HepG2 (cell line): ENCODE measurements around the gene CRK. TPM values are rescaled to one million over a fixed set of nuclear protein-coding genes. Genes with fewer than 3 reads are reported as not detected.
A peak's percentile ranks its signal among the peaks of the same experiment; 100 is the strongest.

Source experiments
- AGO1 ChIP-seq: fragments of 200-400 bp; formaldehyde crosslinking; IDR thresholded peaks from 2 replicates; pipeline ENCODE4 v1.6.1; 2017; ENCODE audit warnings: mild to moderate bottlenecking, low read depth, low read length, moderate library complexity; ENCODE audit not compliant: poor library complexity, severe bottlenecking
- ASH2L ChIP-seq: fragments of 300-600, 200-600 bp; sonication (generic); IDR thresholded peaks from 2 replicates; pipeline ENCODE4 v1.7.0; 2017; ENCODE audit warnings: low read depth, mild to moderate bottlenecking, moderate library complexity, mixed read lengths, low read length; ENCODE audit not compliant: insufficient read length
- HMG20B ChIP-seq: conservative IDR thresholded peaks from 2 replicates; pipeline ENCODE4 v1.6.1; 2016; ENCODE audit warnings: missing genetic modification reagents, missing compliant biosample characterization
- KLF15 ChIP-seq: sonication (generic); formaldehyde crosslinking; IDR thresholded peaks from 2 replicates; pipeline ENCODE4 v1.8.1; 2023; ENCODE audit warnings: borderline replicate concordance, mild to moderate bottlenecking, inconsistent platforms, missing genetic modification reagents, mixed read lengths
- NFATC3 ChIP-seq: sonication (generic); formaldehyde crosslinking; IDR thresholded peaks from 2 replicates; pipeline ENCODE4 v1.5.1; 2020; ENCODE audit warnings: mild to moderate bottlenecking, missing genetic modification reagents
- TP53 ChIP-seq: sonication (generic); formaldehyde crosslinking; conservative IDR thresholded peaks from 2 replicates; pipeline ENCODE4 v1.4.0; 2020; ENCODE audit warnings: missing genetic modification reagents
- ZNF34 ChIP-seq: sonication (generic); formaldehyde crosslinking; IDR thresholded peaks from 2 replicates; pipeline ENCODE4 v1.4.0; 2020; ENCODE audit warnings: mild to moderate bottlenecking, missing genetic modification reagents, borderline replicate concordance
- ZNF619 ChIP-seq: sonication (generic); formaldehyde crosslinking; IDR thresholded peaks from 2 replicates; pipeline ENCODE4 v1.4.0; 2020; ENCODE audit warnings: mild to moderate bottlenecking, missing genetic modification reagents
- ZSCAN22 ChIP-seq: sonication (generic); formaldehyde crosslinking; IDR thresholded peaks from 2 replicates; pipeline ENCODE4 v1.4.0; 2020; ENCODE audit warnings: mild to moderate bottlenecking, missing genetic modification reagents
- polyA plus RNA-seq, 8 experiments: library from polyadenylated mRNA; depleted of rRNA in 3 of 8; stranded (reverse) in 7 of 8; unstranded in 1 of 8; fragments of >200 nt; fragmentation: Illumina TruSeq in 4 of 8; extraction: Trizol in 4 of 8; gene quantifications; 2 replicates each; pipeline versions ENCODE4 v1.2.1 to v1.2.3, GENCODE V29; 2011 to 2016; ENCODE audit warnings: low read depth in 4 of 8, missing spikeins in 1 of 8, mixed read lengths in 1 of 8; ENCODE audit not compliant: insufficient read depth in 1 of 8
- total RNA-seq, 5 experiments: library from RNA; depleted of rRNA; stranded (reverse); fragments of >200 nt; fragmentation: Illumina TruSeq; extraction: Trizol; gene quantifications; 2 replicates each; pipeline ENCODE4 v1.2.3, GENCODE V29; 2016; ENCODE audit warnings: low read depth in 1 of 5
- TF ChIP-seq, protein P1 (sequence below): sonication (generic); formaldehyde crosslinking; IDR thresholded peaks from 2 replicates; pipeline ENCODE4 v1.8.0; 2022; ENCODE audit warnings: mild to moderate bottlenecking, missing genetic modification reagents, moderate library complexity
- TF ChIP-seq, protein P2 (sequence below): sonication (generic); formaldehyde crosslinking; IDR thresholded peaks from 2 replicates; pipeline ENCODE4 v1.4.0; 2020; ENCODE audit warnings: mild to moderate bottlenecking, missing genetic modification reagents
- TF ChIP-seq, protein P3 (sequence below): sonication (generic); formaldehyde crosslinking; IDR thresholded peaks from 2 replicates; pipeline ENCODE4 v1.4.0; 2020; ENCODE audit warnings: missing genetic modification reagents
- TF ChIP-seq, protein P4 (sequence below): sonication (generic); formaldehyde crosslinking; IDR thresholded peaks from 2 replicates; pipeline ENCODE4 v1.5.0; 2020; ENCODE audit warnings: mild to moderate bottlenecking, missing genetic modification reagents
- TF ChIP-seq, protein P5 (sequence below): fragments of 450-650 bp; IDR thresholded peaks from 2 replicates; pipeline ENCODE4 v1.6.1; 2017
- TF ChIP-seq, protein P6 (sequence below): sonication (generic); formaldehyde crosslinking; IDR thresholded peaks from 2 replicates; pipeline ENCODE4 v1.4.0; 2020; ENCODE audit warnings: missing genetic modification reagents, borderline replicate concordance
- TF ChIP-seq, protein P7 (sequence below): sonication (generic); formaldehyde crosslinking; IDR thresholded peaks from 2 replicates; pipeline ENCODE4; 2020; ENCODE audit warnings: missing genetic modification reagents, mild to moderate bottlenecking, borderline replicate concordance

CRK gene
- total and polyA plus RNA-seq, 2 of the 13 experiments (the other 11 are each of a cell fraction or from before 2014, with no cell fraction given) = 47.4 to 54.2 TPM

DNA sequence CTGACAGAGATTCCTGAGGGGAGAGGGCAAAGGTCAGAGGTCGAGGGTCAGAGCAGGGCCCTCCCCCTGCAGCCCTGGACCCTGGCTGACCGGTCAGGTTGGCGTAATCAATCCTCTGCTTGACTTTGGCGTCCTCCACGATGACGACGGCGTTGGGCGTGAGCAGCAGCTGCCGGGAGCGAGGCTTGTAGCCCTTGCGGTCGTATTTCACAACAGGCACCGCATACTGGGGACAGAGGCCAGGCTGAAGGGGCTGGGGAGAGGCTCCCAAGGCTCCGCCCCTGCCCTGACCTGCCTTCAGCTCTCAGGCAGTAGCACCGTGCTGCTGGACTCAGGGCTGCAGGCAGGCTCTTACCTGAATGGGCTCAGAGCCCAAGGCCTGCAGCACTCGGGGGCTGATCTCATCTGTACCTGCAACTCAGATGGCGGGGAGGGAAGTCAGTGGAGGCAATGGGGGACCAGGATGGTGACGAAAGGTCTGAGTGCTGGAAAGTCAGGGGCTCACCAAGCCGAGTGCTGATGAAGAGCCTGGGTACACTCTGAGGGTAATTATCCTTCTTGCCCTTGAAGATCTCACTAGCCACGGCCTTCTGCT, 12.0 kb upstream of the CRK start (continued):
- TF ChIP-seq, protein P1, sequence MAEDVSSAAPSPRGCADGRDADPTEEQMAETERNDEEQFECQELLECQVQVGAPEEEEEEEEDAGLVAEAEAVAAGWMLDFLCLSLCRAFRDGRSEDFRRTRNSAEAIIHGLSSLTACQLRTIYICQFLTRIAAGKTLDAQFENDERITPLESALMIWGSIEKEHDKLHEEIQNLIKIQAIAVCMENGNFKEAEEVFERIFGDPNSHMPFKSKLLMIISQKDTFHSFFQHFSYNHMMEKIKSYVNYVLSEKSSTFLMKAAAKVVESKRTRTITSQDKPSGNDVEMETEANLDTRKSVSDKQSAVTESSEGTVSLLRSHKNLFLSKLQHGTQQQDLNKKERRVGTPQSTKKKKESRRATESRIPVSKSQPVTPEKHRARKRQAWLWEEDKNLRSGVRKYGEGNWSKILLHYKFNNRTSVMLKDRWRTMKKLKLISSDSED (CRISPR knock-in tag) = no peak
- TF ChIP-seq ZSCAN22 (CRISPR knock-in tag) (no peak), AGO1 (no peak), KLF15 (CRISPR knock-in tag) (no peak), ZNF34 (CRISPR knock-in tag) (no peak), TP53 (no peak), NFATC3 (CRISPR knock-in tag) (no peak), ASH2L (peak; percentile 37), ZNF619 (CRISPR knock-in tag) (no peak), HMG20B (CRISPR knock-in tag) (peak; percentile 35; the same call in 1 of the 2 replicates)
- TF ChIP-seq, protein P2, sequence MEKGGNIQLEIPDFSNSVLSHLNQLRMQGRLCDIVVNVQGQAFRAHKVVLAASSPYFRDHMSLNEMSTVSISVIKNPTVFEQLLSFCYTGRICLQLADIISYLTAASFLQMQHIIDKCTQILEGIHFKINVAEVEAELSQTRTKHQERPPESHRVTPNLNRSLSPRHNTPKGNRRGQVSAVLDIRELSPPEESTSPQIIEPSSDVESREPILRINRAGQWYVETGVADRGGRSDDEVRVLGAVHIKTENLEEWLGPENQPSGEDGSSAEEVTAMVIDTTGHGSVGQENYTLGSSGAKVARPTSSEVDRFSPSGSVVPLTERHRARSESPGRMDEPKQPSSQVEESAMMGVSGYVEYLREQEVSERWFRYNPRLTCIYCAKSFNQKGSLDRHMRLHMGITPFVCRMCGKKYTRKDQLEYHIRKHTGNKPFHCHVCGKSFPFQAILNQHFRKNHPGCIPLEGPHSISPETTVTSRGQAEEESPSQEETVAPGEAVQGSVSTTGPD (CRISPR knock-in tag) = no peak
- TF ChIP-seq, protein P3, sequence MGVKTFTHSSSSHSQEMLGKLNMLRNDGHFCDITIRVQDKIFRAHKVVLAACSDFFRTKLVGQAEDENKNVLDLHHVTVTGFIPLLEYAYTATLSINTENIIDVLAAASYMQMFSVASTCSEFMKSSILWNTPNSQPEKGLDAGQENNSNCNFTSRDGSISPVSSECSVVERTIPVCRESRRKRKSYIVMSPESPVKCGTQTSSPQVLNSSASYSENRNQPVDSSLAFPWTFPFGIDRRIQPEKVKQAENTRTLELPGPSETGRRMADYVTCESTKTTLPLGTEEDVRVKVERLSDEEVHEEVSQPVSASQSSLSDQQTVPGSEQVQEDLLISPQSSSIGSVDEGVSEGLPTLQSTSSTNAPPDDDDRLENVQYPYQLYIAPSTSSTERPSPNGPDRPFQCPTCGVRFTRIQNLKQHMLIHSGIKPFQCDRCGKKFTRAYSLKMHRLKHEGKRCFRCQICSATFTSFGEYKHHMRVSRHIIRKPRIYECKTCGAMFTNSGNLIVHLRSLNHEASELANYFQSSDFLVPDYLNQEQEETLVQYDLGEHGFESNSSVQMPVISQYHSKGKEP (CRISPR knock-in tag) = no peak
- TF ChIP-seq, protein P4, sequence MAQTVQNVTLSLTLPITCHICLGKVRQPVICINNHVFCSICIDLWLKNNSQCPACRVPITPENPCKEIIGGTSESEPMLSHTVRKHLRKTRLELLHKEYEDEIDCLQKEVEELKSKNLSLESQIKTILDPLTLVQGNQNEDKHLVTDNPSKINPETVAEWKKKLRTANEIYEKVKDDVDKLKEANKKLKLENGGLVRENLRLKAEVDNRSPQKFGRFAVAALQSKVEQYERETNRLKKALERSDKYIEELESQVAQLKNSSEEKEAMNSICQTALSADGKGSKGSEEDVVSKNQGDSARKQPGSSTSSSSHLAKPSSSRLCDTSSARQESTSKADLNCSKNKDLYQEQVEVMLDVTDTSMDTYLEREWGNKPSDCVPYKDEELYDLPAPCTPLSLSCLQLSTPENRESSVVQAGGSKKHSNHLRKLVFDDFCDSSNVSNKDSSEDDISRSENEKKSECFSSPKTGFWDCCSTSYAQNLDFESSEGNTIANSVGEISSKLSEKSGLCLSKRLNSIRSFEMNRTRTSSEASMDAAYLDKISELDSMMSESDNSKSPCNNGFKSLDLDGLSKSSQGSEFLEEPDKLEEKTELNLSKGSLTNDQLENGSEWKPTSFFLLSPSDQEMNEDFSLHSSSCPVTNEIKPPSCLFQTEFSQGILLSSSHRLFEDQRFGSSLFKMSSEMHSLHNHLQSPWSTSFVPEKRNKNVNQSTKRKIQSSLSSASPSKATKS (CRISPR knock-in tag) = no peak
- TF ChIP-seq, protein P5, sequence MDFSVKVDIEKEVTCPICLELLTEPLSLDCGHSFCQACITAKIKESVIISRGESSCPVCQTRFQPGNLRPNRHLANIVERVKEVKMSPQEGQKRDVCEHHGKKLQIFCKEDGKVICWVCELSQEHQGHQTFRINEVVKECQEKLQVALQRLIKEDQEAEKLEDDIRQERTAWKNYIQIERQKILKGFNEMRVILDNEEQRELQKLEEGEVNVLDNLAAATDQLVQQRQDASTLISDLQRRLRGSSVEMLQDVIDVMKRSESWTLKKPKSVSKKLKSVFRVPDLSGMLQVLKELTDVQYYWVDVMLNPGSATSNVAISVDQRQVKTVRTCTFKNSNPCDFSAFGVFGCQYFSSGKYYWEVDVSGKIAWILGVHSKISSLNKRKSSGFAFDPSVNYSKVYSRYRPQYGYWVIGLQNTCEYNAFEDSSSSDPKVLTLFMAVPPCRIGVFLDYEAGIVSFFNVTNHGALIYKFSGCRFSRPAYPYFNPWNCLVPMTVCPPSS = no peak
- TF ChIP-seq, protein P6, sequence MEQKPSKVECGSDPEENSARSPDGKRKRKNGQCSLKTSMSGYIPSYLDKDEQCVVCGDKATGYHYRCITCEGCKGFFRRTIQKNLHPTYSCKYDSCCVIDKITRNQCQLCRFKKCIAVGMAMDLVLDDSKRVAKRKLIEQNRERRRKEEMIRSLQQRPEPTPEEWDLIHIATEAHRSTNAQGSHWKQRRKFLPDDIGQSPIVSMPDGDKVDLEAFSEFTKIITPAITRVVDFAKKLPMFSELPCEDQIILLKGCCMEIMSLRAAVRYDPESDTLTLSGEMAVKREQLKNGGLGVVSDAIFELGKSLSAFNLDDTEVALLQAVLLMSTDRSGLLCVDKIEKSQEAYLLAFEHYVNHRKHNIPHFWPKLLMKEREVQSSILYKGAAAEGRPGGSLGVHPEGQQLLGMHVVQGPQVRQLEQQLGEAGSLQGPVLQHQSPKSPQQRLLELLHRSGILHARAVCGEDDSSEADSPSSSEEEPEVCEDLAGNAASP (CRISPR knock-in tag) = peak; percentile 73; the same call in 1 of the 2 replicates
- TF ChIP-seq, protein P7, sequence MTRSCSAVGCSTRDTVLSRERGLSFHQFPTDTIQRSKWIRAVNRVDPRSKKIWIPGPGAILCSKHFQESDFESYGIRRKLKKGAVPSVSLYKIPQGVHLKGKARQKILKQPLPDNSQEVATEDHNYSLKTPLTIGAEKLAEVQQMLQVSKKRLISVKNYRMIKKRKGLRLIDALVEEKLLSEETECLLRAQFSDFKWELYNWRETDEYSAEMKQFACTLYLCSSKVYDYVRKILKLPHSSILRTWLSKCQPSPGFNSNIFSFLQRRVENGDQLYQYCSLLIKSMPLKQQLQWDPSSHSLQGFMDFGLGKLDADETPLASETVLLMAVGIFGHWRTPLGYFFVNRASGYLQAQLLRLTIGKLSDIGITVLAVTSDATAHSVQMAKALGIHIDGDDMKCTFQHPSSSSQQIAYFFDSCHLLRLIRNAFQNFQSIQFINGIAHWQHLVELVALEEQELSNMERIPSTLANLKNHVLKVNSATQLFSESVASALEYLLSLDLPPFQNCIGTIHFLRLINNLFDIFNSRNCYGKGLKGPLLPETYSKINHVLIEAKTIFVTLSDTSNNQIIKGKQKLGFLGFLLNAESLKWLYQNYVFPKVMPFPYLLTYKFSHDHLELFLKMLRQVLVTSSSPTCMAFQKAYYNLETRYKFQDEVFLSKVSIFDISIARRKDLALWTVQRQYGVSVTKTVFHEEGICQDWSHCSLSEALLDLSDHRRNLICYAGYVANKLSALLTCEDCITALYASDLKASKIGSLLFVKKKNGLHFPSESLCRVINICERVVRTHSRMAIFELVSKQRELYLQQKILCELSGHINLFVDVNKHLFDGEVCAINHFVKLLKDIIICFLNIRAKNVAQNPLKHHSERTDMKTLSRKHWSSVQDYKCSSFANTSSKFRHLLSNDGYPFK (CRISPR knock-in tag) = 0 out of 2 replicates have a peak, but pooled peaks have one; percentile 38
